SK-N-SH (cell line): ENCODE results near the gene NACA2. TPM values are rescaled to one million over a fixed set of nuclear protein-coding genes. Genes with fewer than 3 reads are reported as not detected.
A peak's percentile ranks its signal among the peaks of the same experiment; 100 is the strongest.

Experiments
- CTCF ChIA-PET: fragments of 300-600, 350-600 bp; formaldehyde crosslinking; extraction: SDS; loops from one replicate; lab custom pipeline; 2021; lab: Yijun Ruan, JAX
- POLR2A ChIA-PET: fragments of 350-600 bp; sonication (Branson Sonifier 250); formaldehyde crosslinking; extraction: SDS; loops from one replicate; lab custom pipeline; 2020; ENCODE audit warnings: antibody characterized with exemption, inconsistent platforms; lab: Yijun Ruan, JAX
- DNase-seq: peaks from one replicate; pipeline ENCODE4 v3.0.0; 2012
- H2AFZ ChIP-seq: fragments of 200-600 bp; sonication (generic); 2 replicates; pipeline ENCODE4 v1.8.1; 2016; ENCODE audit warnings: antibody characterized with exemption, mild to moderate bottlenecking, low read depth
- H3F3A ChIP-seq: fragments of 200-600 bp; sonication (generic); replicated peaks from 2 replicates; pipeline ENCODE3; 2016; ENCODE audit warnings: antibody characterized with exemption, mild to moderate bottlenecking; ENCODE audit not compliant: insufficient read depth
- H3K27ac ChIP-seq, 2 experiments: fragments of 200-500 bp in 1 of 2; fragments of 200-600 bp in 1 of 2; sonication (Bioruptor generic) in 1 of 2; sonication (generic), shearing (Covaris generic) in 1 of 2; 2 replicates each; pipeline versions ENCODE4 v1.5.1 to v1.6.1; 2014 to 2016; ENCODE audit warnings: low read depth in 2 of 2, inconsistent platforms in 1 of 2, low read length in 1 of 2, mild to moderate bottlenecking in 1 of 2, mixed read lengths in 1 of 2
- H3K27me3 ChIP-seq: fragments of 200-600 bp; sonication (generic), shearing (Covaris generic); 2 replicates; pipeline ENCODE4 v1.6.1; 2016; ENCODE audit warnings: mixed run types; ENCODE audit not compliant: insufficient read depth
- H3K36me3 ChIP-seq, 2 experiments: fragments of 200-500 bp in 1 of 2; fragments of 200-600 bp in 1 of 2; sonication (Bioruptor generic) in 1 of 2; sonication (generic) in 1 of 2; replicated peaks in 1 of 2; 2 replicates each; pipeline versions ENCODE3 to v1.5.1; 2014 to 2016; ENCODE audit warnings: low read length in 1 of 2, mild to moderate bottlenecking in 1 of 2; ENCODE audit not compliant: insufficient read depth in 2 of 2, control insufficient read depth in 1 of 2
- H3K4me1 ChIP-seq, 2 experiments: fragments of 200-500 bp in 1 of 2; fragments of 200-600 bp in 1 of 2; sonication (Bioruptor generic) in 1 of 2; sonication (generic), shearing (Covaris generic) in 1 of 2; 2 replicates each; pipeline versions ENCODE4 v1.5.1 to v1.6.1; 2014 to 2016; ENCODE audit warnings: low read depth in 1 of 2, low read length in 1 of 2, mixed run types in 1 of 2; ENCODE audit not compliant: insufficient read depth in 2 of 2, control insufficient read depth in 1 of 2
- H3K4me2 ChIP-seq: fragments of 200-600 bp; sonication (generic), shearing (Covaris generic); 2 replicates; pipeline ENCODE4 v1.6.1; 2017; ENCODE audit warnings: mixed run types
- H3K4me3 ChIP-seq, 2 experiments: fragments of 200-500 bp in 1 of 2; fragments of 200-600 bp in 1 of 2; sonication (Bioruptor generic) in 1 of 2; sonication (generic), shearing (Covaris generic) in 1 of 2; 2 replicates each; pipeline versions ENCODE4 v1.5.1 to v1.8.1; 2014 to 2016; ENCODE audit warnings: low read depth in 2 of 2, inconsistent platforms in 1 of 2, low read length in 1 of 2, mild to moderate bottlenecking in 1 of 2, mixed read lengths in 1 of 2, moderate library complexity in 1 of 2
- H3K79me2 ChIP-seq: fragments of 200-600 bp; sonication (generic); 2 replicates; pipeline ENCODE4 v1.8.1; 2017; ENCODE audit warnings: mild to moderate bottlenecking; ENCODE audit not compliant: insufficient read depth
- H3K9ac ChIP-seq: fragments of 200-600 bp; sonication (generic); 2 replicates; pipeline ENCODE4 v1.6.1; 2017; ENCODE audit warnings: mixed run types
- H3K9me2 ChIP-seq: fragments of 200-600 bp; sonication (generic); 2 replicates; pipeline ENCODE4 v1.6.1; 2017; ENCODE audit warnings: mixed run types
- H3K9me3 ChIP-seq: fragments of 200-600 bp; sonication (generic); 2 replicates; pipeline ENCODE4 v1.6.1; 2017; ENCODE audit warnings: mixed run types, mild to moderate bottlenecking, moderate library complexity
- H4K20me1 ChIP-seq: fragments of 200-600 bp; sonication (generic); 2 replicates; pipeline ENCODE4 v1.6.1; 2017; ENCODE audit warnings: mild to moderate bottlenecking, mixed run types; ENCODE audit not compliant: insufficient read depth
- CTCF ChIP-seq: fragments of 200-600 bp; sonication (generic); IDR thresholded peaks from 2 replicates; pipeline ENCODE4 v1.6.1; 2017; ENCODE audit warnings: antibody characterized with exemption, mild to moderate bottlenecking, moderate library complexity
- ELF1 ChIP-seq: IDR thresholded peaks from 2 replicates; pipeline ENCODE4 v1.4.0; 2012
- EP300 ChIP-seq, 2 experiments: IDR thresholded peaks; 2 replicates each; pipeline versions ENCODE4 v1.4.0 to v1.6.1; 2012; ENCODE audit warnings: borderline replicate concordance in 1 of 2, low read depth in 1 of 2, low read length in 1 of 2
- FOXJ3 ChIP-seq: sonication (generic); formaldehyde crosslinking; IDR thresholded peaks from 2 replicates; pipeline ENCODE4 v1.5.1; 2020; ENCODE audit warnings: mild to moderate bottlenecking, missing genetic modification reagents
- FOXM1 ChIP-seq: IDR thresholded peaks from 2 replicates; pipeline ENCODE4 v1.4.0; 2012; ENCODE audit warnings: low read depth, mild to moderate bottlenecking
- GABPA ChIP-seq: IDR thresholded peaks from 2 replicates; pipeline ENCODE4 v1.4.0; 2012; ENCODE audit warnings: low read depth, mild to moderate bottlenecking
- GATA2 ChIP-seq: sonication (generic); formaldehyde crosslinking; IDR thresholded peaks from 2 replicates; pipeline ENCODE4 v1.5.0; 2020; ENCODE audit warnings: mild to moderate bottlenecking, missing genetic modification reagents
- JUND ChIP-seq: IDR thresholded peaks from 2 replicates; pipeline ENCODE4 v1.4.0; 2012
- MAX ChIP-seq: IDR thresholded peaks from 2 replicates; pipeline ENCODE4 v1.4.0; 2012; ENCODE audit warnings: low read depth
- MEF2A ChIP-seq: IDR thresholded peaks from 2 replicates; pipeline ENCODE4 v1.4.0; 2012; ENCODE audit warnings: low read depth, borderline replicate concordance
- NFIC ChIP-seq: IDR thresholded peaks from 2 replicates; pipeline ENCODE4 v1.4.0; 2012; ENCODE audit warnings: borderline replicate concordance
- POLR2AphosphoS5 ChIP-seq: IDR thresholded peaks from 2 replicates; pipeline ENCODE4 v1.6.1; 2012; ENCODE audit warnings: low read depth, low read length
- RAD21 ChIP-seq: IDR thresholded peaks from 2 replicates; pipeline ENCODE4 v1.6.1; 2012; ENCODE audit warnings: mild to moderate bottlenecking, low read length
- RCOR1 ChIP-seq: fragments of 150-350 bp; IDR thresholded peaks from 2 replicates; pipeline ENCODE4 v1.6.1; 2017; ENCODE audit warnings: antibody characterized with exemption, low read length
- RFX5 ChIP-seq: IDR thresholded peaks from 2 replicates; pipeline ENCODE4 v1.6.1; 2012; ENCODE audit warnings: mild to moderate bottlenecking, improper control_type of control experiment, low read length
- RXRA ChIP-seq: IDR thresholded peaks from 2 replicates; pipeline ENCODE4 v1.4.0; 2012; ENCODE audit warnings: low read depth, mild to moderate bottlenecking, borderline replicate concordance
- SIN3A ChIP-seq: IDR thresholded peaks from 2 replicates; pipeline ENCODE4 v1.6.1; 2012; ENCODE audit warnings: low read depth, mild to moderate bottlenecking, low read length, moderate library complexity, borderline replicate concordance
- SMC3 ChIP-seq: IDR thresholded peaks from 2 replicates; pipeline ENCODE4 v1.6.1; 2012; ENCODE audit warnings: low read depth, low read length, improper control_type of control experiment
- TAF1 ChIP-seq: IDR thresholded peaks from 2 replicates; pipeline ENCODE4 v1.6.1; 2012; ENCODE audit warnings: low read depth, mild to moderate bottlenecking, low read length, moderate library complexity, borderline replicate concordance
- TCF12 ChIP-seq: IDR thresholded peaks from 2 replicates; pipeline ENCODE4 v1.4.0; 2012
- TEAD4 ChIP-seq: IDR thresholded peaks from 2 replicates; pipeline ENCODE4 v1.4.0; 2012; ENCODE audit warnings: mild to moderate bottlenecking, borderline replicate concordance; ENCODE audit not compliant: insufficient read depth
- USF1 ChIP-seq: IDR thresholded peaks from 2 replicates; pipeline ENCODE4 v1.4.0; 2012; ENCODE audit warnings: low read depth, borderline replicate concordance
- USF2 ChIP-seq: fragments of 150-350 bp; IDR thresholded peaks from 2 replicates; pipeline ENCODE4 v1.6.1; 2017; ENCODE audit warnings: antibody characterized with exemption, low read length, low read depth, borderline replicate concordance
- WGBS: methylation state at CpG from one replicate; pipeline ENCODE4 v1.1.6; 2017; ENCODE audit warnings: low lambda C conversion rate; 5-methylcytosine and 5-hydroxymethylcytosine counted together
- polyA plus RNA-seq, 3 experiments: library from polyadenylated mRNA; depleted of rRNA; stranded (reverse); fragments of >200 nt; gene quantifications; 2 replicates each; pipeline ENCODE4 v1.2.3, GENCODE V29; 2012

The NACA2 gene
- polyA plus RNA-seq, 1 of the 3 experiments (the other 2 are of a cell fraction), result not detected

GRCh38 chr17:61551255-61551742, 39.7 kb downstream of the NACA2 start (continued):
- TF ChIP-seq CTCF, result peak; percentile 98
- TF ChIP-seq RAD21, result peak; percentile 97
- no peak for TF ChIP-seq TEAD4
- no peak for TF ChIP-seq GABPA
- TF ChIP-seq RFX5, result peak; percentile 59; the same call in 1 of the 2 replicates
- no peak for TF ChIP-seq JUND
- no peak for TF ChIP-seq GATA2 (CRISPR knock-in tag)
- no peak for TF ChIP-seq TCF12
- TF ChIP-seq FOXM1, result no peak
- TF ChIP-seq USF2, result no peak
- TF ChIP-seq, all 33 proteins: peak for 8

- no peak overlapping the region for H3K9ac ChIP-seq
- no peaks in the 10 kb centered on the region for H3K9me2 ChIP-seq
- DNase-seq, result no peak
- H3K4me2 ChIP-seq, result no peak overlapping the region
- ChIA-PET CTCF (interaction anchor here (1.5 kb wide), 1 partner anchor 135 kb away, joined by 7 read pairs; no protein-coding TSS in a partner anchor), POLR2A (no interaction called here)
- no peaks in the 10 kb centered on the region for H3K79me2 ChIP-seq
- no peak overlapping the region for H2AFZ ChIP-seq
- TF ChIP-seq MEF2A, result no peak
- no peak for TF ChIP-seq FOXM1
- peaks cover 0 to 3% of the 10 kb centered on the region in 2 experiments for H3K36me3 ChIP-seq
- no peak overlapping the region for H3K27ac ChIP-seq
- H3K4me3 ChIP-seq, result no peak overlapping the region
- no peaks in the 10 kb centered on the region for H3K27me3 ChIP-seq
- H4K20me1 ChIP-seq, result no peaks in the 10 kb centered on the region
- no peaks in the 10 kb centered on the region for H3F3A ChIP-seq
- no peaks in the 10 kb centered on the region; a peak in 1 of 4 replicates for H3K4me1 ChIP-seq
- peaks cover 19% of the 10 kb centered on the region; the same call in 1 of the 2 replicates for H3K9me3 ChIP-seq
These were observed 43.9 kb downstream of the NACA2 start for GRCh38 chr17:61547113-61547512.

GRCh38 chr17:61545335-61545938, 45.6 kb downstream of the NACA2 start:
- no peaks in the 10 kb centered on the region for H3K27me3 ChIP-seq
- no peaks in the 10 kb centered on the region for H4K20me1 ChIP-seq
- H2AFZ ChIP-seq, result no peak overlapping the region
- no peak overlapping the region for H3K9ac ChIP-seq
- no peak overlapping the region for H3K4me2 ChIP-seq
- POLR2A ChIA-PET, result no interaction called here
- WGBS, result 49% methylated on average over 1 of the region's 1 CpG
- no peak overlapping the region for H3K4me3 ChIP-seq
- no peak overlapping the region for H3K27ac ChIP-seq
- no peaks in the 10 kb centered on the region for H3K4me1 ChIP-seq
- DNase-seq, result no peak
- H3F3A ChIP-seq, result no peaks in the 10 kb centered on the region
- H3K9me2 ChIP-seq, result no peaks in the 10 kb centered on the region
- CTCF ChIA-PET, result interaction anchor here (1.5 to 4.3 kb wide), 3 partner anchors 29 to 134 kb away, joined by 7 to 16 read pairs (median 7); no protein-coding TSS in a partner anchor
- H3K79me2 ChIP-seq, result no peaks in the 10 kb centered on the region
- H3K9me3 ChIP-seq, result peaks cover 31% of the 10 kb centered on the region; the same call in 1 of the 2 replicates
- peaks cover 0 to 3% of the 10 kb centered on the region in 2 experiments for H3K36me3 ChIP-seq
- TF ChIP-seq RCOR1 (no peak), USF1 (no peak), RXRA (no peak), FOXM1 (no peak), TAF1 (no peak), FOXJ3 (CRISPR knock-in tag) (no peak), EP300 (IDR thresholded peaks at IDR 0.05; ENCODE audit: borderline replicate concordance in 1 of 2, low read depth in 1 of 2, low read length in 1 of 2) (no peak), TCF12 (no peak), SMC3 (no peak), ELF1 (no peak), POLR2AphosphoS5 (no peak), SIN3A (no peak), NFIC (no peak), MAX (no peak), RAD21 (no peak), MEF2A (no peak)
